T-helper 2 cell treated with Interferon-gamma antibody and Interleukin-4, amounts not matched to agents 5 μg/mL and 100 μg/mL, for 36 hours (primary cell): ENCODE data around the gene RUBCNL.
"Not testable (repeated sequence)": the region's sequence is repeated elsewhere in the genome, so short reads cannot be mapped to it uniquely, and the experiment has no call there.

Experiments used
- DNase-seq: peaks from one replicate; pipeline ENCODE4 v3.0.0; 2021; ENCODE audit warnings: low spot score
- H3K27ac Mint-ChIP-seq: one replicate; pipeline ENCODE4 v1.8.0; 2021; ENCODE audit warnings: mild to moderate bottlenecking, mixed read lengths
- H3K27me3 Mint-ChIP-seq: one replicate; pipeline ENCODE4 v1.8.0; 2021; ENCODE audit warnings: low read depth, mixed read lengths
- H3K36me3 Mint-ChIP-seq: one replicate; pipeline ENCODE4 v1.8.0; 2021; ENCODE audit warnings: low read depth, mixed read lengths
- H3K4me1 Mint-ChIP-seq: one replicate; pipeline ENCODE4 v1.8.0; 2021; ENCODE audit warnings: low read depth, mixed read lengths
- H3K4me3 Mint-ChIP-seq: one replicate; pipeline ENCODE4 v1.8.0; 2022; ENCODE audit warnings: mild to moderate bottlenecking, moderate library complexity, mixed read lengths
- H3K9me3 Mint-ChIP-seq: one replicate; pipeline ENCODE4 v1.8.0; 2021; ENCODE audit warnings: mixed read lengths

RUBCNL gene

GRCh38 chr13:46386392-46387063 is 524 bp downstream of the RUBCNL start:
- Mint-ChIP-seq H3K27ac (no peak overlapping the region), H3K27me3 (peaks cover 45% of the 10 kb centered on the region), H3K4me1 (peaks cover 24% of the 10 kb centered on the region), H3K36me3 (peaks cover 2% of the 10 kb centered on the region), H3K4me3 (peak overlapping the region; percentile 89), H3K9me3 (no peaks in the 10 kb centered on the region)
- no peak for DNase-seq

GRCh38 chr13:46385946-46386345 is 1.1 kb downstream of the RUBCNL start:
- H3K27me3 Mint-ChIP-seq: peaks cover 45% of the 10 kb centered on the region
- peak overlapping the region; percentile 36 for H3K4me3 Mint-ChIP-seq
- no peaks in the 10 kb centered on the region for H3K9me3 Mint-ChIP-seq
- DNase-seq: no peak
- H3K4me1 Mint-ChIP-seq: peaks cover 24% of the 10 kb centered on the region
- peaks cover 2% of the 10 kb centered on the region for H3K36me3 Mint-ChIP-seq
- H3K27ac Mint-ChIP-seq: no peak overlapping the region

DNA sequence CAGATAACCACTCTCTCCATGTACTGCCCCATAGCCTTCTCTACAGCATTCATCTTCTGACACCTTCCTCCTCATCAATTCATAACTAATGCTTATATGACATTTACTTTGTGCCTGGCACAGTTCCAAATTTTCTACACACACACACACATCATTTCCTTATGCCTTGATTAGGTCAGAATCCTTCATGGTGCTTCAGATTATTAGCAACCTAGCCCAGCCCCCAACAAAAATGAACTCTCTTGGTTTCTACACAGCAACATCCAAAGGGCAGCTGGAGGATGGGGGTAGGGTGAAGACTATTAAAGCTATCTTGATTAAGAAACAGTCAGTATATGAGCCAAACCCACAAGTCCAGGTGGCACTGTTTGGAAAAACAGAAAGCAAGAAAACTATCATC is 3.7 kb downstream of the RUBCNL start:
- Mint-ChIP-seq H3K4me3 (no peak overlapping the region), H3K9me3 (no peaks in the 10 kb centered on the region), H3K36me3 (peaks cover 2% of the 10 kb centered on the region), H3K27me3 (peaks cover 43% of the 10 kb centered on the region), H3K27ac (no peak overlapping the region), H3K4me1 (peaks cover 7% of the 10 kb centered on the region)
- no peak for DNase-seq

DNA sequence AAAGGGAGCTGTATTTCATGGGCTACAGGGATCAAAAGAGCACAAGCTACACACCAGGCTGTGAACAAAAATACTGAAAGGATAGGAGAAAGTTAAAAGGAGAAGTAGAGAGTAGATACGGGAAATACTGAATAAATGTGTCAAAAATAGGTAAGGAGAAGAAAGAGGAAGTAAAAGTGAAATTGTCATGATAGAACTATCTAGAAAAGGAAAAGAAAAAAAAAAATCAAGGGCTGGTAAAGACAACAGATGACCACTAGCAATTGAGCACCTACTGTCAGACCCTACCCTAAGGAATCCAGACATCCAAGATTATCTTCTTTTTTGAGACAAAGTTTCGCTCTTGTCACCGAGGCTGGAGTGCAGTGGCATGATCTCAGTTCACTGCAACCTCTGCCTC is 4.8 kb downstream of the RUBCNL start:
- DNase-seq: no peak
- Mint-ChIP-seq H3K27ac (no peak overlapping the region), H3K27me3 (peaks cover 37% of the 10 kb centered on the region), H3K4me1 (no peaks in the 10 kb centered on the region), H3K9me3 (no peaks in the 10 kb centered on the region), H3K36me3 (no peaks in the 10 kb centered on the region), H3K4me3 (no peak overlapping the region)

- Mint-ChIP-seq H3K27ac (no peak overlapping the region), H3K27me3 (peaks cover 19% of the 10 kb centered on the region), H3K36me3 (no peaks in the 10 kb centered on the region), H3K4me1 (no peaks in the 10 kb centered on the region), H3K9me3 (no peaks in the 10 kb centered on the region), H3K4me3 (no peak overlapping the region)
- no peak for DNase-seq
These were observed 6.8 kb downstream of the RUBCNL start for GRCh38 chr13:46380242-46380641.

- Mint-ChIP-seq H3K9me3 (no peaks in the 10 kb centered on the region), H3K36me3 (no peaks in the 10 kb centered on the region), H3K27me3 (peaks cover 15% of the 10 kb centered on the region), H3K4me3 (no peak overlapping the region), H3K27ac (no peak overlapping the region), H3K4me1 (peaks cover 4% of the 10 kb centered on the region)
- no peak for DNase-seq
These were observed 7.4 kb downstream of the RUBCNL start for GRCh38 chr13:46379611-46380010.

GRCh38 chr13:46378411-46378810 is 8.6 kb downstream of the RUBCNL start:
- Mint-ChIP-seq H3K9me3 (no peaks in the 10 kb centered on the region), H3K36me3 (no peaks in the 10 kb centered on the region), H3K27me3 (peaks cover 9% of the 10 kb centered on the region), H3K4me1 (peaks cover 5% of the 10 kb centered on the region), H3K4me3 (no peak overlapping the region), H3K27ac (no peak overlapping the region)
- no peak for DNase-seq

- Mint-ChIP-seq H3K4me1 (peaks cover 5% of the 10 kb centered on the region), H3K27me3 (peaks cover 5% of the 10 kb centered on the region), H3K9me3 (no peaks in the 10 kb centered on the region), H3K36me3 (no peaks in the 10 kb centered on the region), H3K4me3 (no peak overlapping the region), H3K27ac (no peak overlapping the region)
- DNase-seq: no peak
These were observed 9.5 kb downstream of the RUBCNL start for GRCh38 chr13:46377554-46377953.

DNA sequence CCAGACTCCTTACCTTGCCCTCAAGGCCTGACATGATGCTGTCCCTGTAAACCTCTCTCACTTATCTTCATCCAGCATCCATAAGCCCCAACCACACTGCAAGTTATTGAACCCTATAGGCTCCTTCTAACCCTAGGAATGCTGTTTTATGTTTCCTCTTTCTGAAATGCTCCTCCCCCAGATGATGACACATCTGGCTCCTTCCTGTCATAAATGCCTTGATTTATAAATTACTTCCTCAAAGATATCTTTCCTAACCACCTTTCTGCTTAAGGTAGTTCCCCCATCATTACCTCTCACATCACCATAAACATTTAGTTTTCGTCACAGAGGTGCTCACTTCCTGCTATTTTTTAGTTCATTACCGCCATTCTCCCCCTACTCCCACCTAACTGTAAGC is 12.3 kb downstream of the RUBCNL start:
- Mint-ChIP-seq H3K36me3 (no peaks in the 10 kb centered on the region), H3K27ac (no peak overlapping the region), H3K4me3 (no peak overlapping the region), H3K4me1 (peaks cover 5% of the 10 kb centered on the region), H3K9me3 (no peaks in the 10 kb centered on the region), H3K27me3 (peaks cover 3% of the 10 kb centered on the region)
- no peak for DNase-seq

GRCh38 chr13:46373623-46374022 is 13.4 kb downstream of the RUBCNL start:
- Mint-ChIP-seq H3K36me3 (no peaks in the 10 kb centered on the region), H3K27me3 (peaks cover 2% of the 10 kb centered on the region), H3K27ac (no peak overlapping the region), H3K4me3 (no peak overlapping the region), H3K4me1 (peaks cover 5% of the 10 kb centered on the region), H3K9me3 (no peaks in the 10 kb centered on the region)
- no peak for DNase-seq

DNA sequence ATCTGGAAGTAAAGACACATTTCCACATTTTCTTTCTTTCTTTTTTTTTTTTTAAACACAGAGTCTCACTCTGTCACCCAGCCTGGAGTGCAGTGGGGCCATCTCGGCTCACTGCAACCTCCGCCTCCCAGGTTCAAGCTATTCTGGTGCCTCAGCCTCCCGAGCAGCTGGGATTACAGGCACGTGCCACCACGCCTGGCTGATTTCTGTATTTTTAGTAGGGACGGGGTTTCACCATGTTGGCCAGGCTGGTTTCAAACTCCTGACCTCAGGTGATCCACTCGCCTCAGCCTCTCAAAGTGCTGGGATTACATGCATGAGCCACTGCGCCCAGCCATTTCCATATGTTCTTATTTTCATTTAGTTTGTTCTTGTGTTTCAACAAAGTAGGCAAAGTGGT is 14.1 kb downstream of the RUBCNL start:
- not testable (repeated sequence) for H3K4me3 Mint-ChIP-seq, H3K27me3 Mint-ChIP-seq, H3K4me1 Mint-ChIP-seq, H3K27ac Mint-ChIP-seq, H3K36me3 Mint-ChIP-seq, H3K9me3 Mint-ChIP-seq, DNase-seq

DNA sequence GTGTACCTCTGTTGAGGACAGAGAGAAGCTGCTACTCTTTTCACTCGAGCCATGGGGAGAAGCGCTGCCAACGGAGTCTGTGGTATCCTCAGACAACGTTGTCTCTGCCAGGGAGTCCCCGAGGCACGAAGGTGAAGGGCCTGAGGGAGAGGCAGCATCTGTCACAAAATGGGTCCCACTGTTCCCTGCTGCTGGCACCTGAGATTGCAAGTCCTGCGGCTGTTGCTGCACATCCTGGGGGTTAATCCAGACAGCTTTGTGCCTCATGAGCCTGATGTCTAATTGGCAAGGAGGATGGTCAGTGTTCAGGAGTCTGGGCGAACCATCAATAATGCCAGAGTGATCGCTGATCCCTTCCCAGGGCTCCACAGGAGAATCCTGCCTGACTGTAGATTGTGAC is 15.0 kb downstream of the RUBCNL start:
- no peak overlapping the region for H3K27ac Mint-ChIP-seq
- peaks cover 5% of the 10 kb centered on the region for H3K4me1 Mint-ChIP-seq
- no peaks in the 10 kb centered on the region for H3K36me3 Mint-ChIP-seq
- no peak overlapping the region for H3K4me3 Mint-ChIP-seq
- H3K27me3 Mint-ChIP-seq: peaks cover 2% of the 10 kb centered on the region
- no peak for DNase-seq
- H3K9me3 Mint-ChIP-seq: no peaks in the 10 kb centered on the region

DNA sequence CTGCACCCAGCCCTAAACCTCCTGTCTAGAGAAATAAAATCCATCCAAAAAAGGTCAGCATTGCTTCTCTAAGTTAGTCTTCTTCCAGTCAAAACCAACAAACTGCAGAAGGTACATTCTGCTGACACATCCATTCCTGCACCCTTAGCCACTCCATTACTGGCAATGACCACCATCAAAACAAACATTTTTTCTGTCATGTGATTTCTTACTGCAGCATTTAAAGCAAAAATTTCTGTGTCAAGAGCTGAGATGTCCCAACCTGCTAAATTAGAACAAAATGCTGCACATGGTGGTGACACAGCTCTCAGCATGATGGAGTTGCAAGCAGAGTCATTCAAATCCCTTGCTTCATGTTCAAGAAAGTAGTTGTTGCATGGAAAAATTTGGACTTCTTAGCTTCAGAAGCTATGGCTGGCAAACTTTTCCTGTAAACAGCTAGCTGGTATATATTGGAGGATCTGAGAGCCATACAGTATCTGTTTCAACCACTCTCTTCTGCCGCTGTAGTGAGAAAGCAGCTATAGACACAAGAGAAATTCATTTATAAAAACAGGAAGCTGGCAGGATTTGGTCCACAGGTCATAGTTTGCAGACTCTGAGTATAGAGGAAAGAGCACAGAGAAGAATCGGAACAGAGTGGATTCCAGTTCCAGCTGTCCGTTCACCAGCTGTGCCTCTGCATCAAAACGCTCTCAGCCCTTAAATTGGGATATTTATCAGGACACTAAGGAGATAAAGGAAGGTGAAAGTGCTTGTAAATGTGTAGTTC is 17.4 kb downstream of the RUBCNL start:
- DNase-seq: no peak
- H3K36me3 Mint-ChIP-seq: no peaks in the 10 kb centered on the region
- peaks cover 2% of the 10 kb centered on the region for H3K27me3 Mint-ChIP-seq
- no peak overlapping the region for H3K4me3 Mint-ChIP-seq
- H3K4me1 Mint-ChIP-seq: peaks cover 2% of the 10 kb centered on the region
- no peaks in the 10 kb centered on the region for H3K9me3 Mint-ChIP-seq
- H3K27ac Mint-ChIP-seq: no peak overlapping the region

DNA sequence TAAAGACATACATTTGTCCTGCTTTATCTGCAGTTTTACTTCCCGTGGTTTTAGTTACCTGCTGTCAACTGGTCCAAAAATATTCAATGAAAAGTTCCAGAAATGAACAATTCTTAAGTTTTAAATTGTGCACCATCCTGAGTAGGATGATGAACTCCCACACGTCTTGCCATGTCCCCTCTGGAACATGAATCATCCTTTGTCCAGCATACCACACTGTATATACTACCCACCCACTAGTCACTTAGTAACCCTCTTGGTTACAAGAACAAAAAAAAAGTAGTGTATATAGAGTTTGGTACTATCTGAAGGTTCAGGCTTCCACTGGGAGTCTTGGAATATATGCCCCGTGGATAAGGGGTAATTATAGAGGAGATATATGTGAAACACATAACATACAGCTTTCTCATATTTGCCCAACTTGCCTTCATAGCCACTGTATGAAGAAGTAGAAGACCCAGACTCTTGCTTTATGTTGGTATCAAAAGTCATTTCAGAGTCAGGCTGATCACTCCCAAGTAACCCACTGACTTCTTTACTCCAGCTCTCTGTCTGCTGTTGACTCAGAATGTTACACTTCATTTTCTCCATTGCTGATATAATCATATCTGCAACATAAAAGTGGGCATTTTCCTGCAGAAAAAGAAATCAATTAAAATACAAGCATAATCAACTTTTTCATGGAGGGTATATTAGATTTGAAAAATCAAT is 19.3 kb downstream of the RUBCNL start:
- H3K27me3 Mint-ChIP-seq: peaks cover 2% of the 10 kb centered on the region
- H3K27ac Mint-ChIP-seq: no peak overlapping the region
- no peak overlapping the region for H3K4me3 Mint-ChIP-seq
- DNase-seq: no peak
- no peaks in the 10 kb centered on the region for H3K36me3 Mint-ChIP-seq
- no peaks in the 10 kb centered on the region for H3K9me3 Mint-ChIP-seq
- H3K4me1 Mint-ChIP-seq: no peaks in the 10 kb centered on the region
